HG02571 (cell line): ENCODE results near the gene LBHD1.
"Not testable (repeated sequence)": the region's sequence is repeated elsewhere in the genome, so short reads cannot be mapped to it uniquely, and the experiment has no call there.

ENCODE experiments used
- ATAC-seq: cut with Tn5 transposase; IDR thresholded peaks from one replicate; pipeline ENCODE4 v1.9.1; 2021; ENCODE audit warnings: mild to moderate bottlenecking, moderate library complexity; ENCODE audit not compliant: unreplicated experiment

The LBHD1 gene

DNA sequence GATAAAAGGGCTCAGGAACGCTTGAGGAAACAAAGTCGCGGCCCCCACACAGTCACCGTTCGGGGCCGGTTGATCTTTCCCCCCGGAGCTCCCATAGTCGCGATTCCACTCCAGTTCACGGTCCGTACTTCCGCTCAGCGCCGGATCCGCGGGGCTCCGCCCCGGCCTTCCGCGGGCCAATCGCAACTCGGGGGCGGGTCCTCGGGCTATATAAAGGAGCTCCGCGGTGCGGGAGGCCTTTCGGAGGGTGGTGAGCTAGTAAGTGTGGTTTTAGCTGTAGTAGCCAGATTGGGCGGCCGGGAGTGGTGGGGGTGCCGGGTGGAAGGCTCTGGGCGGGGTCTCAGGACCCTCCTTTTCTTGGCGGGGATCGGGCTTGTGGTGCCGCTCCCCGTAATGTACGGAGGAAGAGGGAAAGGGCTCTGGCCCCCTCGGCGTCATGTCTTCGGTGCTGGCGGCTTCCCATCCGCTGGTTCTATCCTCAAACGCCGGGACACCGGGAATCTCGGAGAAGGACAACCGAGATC is 6.9 kb downstream of the LBHD1 start, which contains the start of the genes C11orf98 and CSKMT:
C11orf98 (minus strand) TSS at position 136 of the 524 bp plus-strand sequence; CDS start at position 95, 41 bp downstream.
CSKMT (plus strand) TSS at position 238 of the 524 bp plus-strand sequence. CDS start 568 bp downstream, outside the sequence.
- ATAC-seq = peak; percentile 74

DNA sequence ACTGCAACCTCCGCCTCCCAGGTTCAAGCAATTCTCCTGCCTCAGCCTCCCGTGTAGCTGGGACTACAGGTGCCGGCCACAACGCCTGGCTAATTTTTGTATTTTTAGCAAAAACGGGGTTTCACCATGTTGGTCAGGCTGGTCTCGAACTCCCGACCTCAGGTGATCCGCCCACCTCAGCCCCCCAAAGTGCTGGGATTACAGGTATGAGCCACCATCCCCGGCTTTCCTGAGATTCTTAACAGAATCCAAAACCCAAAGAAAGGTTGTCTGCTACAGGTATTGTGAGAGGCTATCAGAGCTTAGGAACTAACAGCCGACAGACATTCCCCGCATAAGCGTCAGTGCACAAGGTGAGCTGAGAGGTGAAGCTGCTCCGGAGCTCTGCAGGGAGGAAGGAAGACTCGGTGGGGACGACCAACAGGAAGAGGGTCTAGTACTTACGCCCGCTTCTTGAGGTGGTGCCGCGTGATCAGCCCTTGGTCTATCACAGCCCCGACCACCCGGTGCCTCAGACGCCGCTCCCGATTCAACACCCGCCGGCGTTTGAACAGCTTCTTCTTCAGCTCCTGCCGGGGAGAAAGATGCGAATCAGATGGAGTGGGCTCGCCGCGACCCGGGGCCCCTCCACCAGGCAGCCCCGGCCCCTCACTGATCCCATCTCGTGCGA is 7.5 kb downstream of the LBHD1 start:
- peak; percentile 28 for ATAC-seq

DNA sequence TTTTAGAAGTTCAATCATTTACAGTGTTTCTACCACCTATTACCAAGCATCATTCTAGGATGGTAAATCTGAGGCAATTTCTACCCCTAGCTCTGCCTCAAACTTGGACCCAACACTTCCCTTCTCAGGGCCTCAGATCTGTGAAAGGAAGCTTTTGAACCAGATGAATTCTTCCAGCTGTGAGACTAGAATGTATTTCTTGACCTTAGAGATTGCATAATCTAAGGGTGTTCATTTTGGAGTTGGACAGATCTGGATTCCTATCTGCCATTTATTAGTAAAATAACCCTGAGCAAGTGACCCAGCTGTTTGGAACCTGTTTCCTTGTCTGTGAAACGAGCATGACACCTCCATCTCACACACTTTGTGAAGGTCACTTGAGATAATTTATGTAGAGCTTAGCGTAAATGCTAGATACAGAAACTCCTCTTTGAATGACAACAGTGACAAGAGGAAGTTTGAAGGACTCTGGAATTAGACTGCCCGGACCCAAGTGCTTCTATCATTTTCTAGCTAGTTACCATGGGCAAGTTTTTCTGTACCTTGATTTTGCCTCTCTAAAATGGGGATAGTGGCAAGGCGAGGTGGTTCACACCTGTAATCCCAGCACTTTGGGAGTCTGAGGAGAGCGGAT is 15.2 kb downstream of the LBHD1 start:
- ATAC-seq = no peak

DNA sequence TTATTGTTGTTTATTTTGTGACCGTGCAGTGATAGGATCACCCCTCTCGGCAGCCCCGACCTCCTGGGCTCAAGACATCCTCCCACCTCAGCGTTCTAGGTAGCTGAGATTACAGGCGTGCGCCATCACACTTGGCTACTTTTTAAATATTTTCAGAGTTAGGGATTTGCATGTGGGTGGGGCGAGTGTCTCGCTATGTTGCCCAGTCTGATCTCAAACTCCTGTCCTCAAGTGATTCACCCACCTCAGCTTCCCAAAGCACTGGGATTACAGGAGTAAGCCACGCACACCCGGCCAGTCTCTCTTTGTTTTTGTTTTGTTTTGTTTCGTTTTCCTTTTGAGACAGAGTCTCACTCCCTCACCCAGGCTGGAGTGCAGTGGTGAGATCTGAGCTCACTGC is 17.8 kb downstream of the LBHD1 start:
- no peak for ATAC-seq

DNA sequence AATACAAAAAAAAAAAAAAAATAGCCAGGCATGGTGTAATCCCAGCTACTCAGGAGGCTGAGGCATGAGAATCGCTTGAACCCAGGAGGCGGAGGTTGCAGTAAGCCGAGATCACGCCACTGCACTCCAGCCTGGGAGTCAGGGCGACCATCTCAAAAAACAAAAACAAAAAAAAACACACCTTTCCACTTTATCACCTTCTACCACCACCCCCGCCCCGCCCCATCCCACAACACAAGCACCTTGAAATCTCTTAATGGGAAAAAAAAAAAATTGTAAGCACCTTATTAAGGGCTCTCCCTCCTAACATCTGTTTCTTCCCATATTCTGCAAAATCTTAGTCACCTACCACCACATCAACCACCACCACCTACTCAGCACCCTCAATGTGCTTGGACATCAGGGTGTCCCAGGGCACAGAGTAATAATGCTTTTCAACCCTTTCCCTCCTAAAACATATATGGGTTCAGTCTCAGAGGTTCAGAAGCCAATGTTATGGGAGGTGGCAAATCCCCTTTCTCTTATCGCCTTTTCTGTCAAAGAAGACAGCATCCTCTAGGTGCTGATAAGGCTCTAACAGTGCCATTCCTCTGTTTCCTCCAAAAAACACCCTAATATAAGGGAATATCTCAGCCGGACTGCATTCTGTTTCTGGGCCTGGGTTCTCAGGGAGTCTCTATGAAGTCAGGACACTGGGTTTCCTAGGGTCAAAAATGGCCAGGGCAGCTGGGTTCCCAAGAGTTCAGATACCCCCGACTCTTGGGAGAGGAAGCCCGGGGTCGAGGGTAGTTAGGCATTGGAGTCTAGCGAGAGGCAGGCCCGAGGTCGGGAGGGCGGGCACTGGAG is 19.7 kb downstream of the LBHD1 start:
- ATAC-seq = no peak

GRCh38 chr11:62650283-62650682 is 21.8 kb downstream of the LBHD1 start:
- ATAC-seq = not testable (repeated sequence)

DNA sequence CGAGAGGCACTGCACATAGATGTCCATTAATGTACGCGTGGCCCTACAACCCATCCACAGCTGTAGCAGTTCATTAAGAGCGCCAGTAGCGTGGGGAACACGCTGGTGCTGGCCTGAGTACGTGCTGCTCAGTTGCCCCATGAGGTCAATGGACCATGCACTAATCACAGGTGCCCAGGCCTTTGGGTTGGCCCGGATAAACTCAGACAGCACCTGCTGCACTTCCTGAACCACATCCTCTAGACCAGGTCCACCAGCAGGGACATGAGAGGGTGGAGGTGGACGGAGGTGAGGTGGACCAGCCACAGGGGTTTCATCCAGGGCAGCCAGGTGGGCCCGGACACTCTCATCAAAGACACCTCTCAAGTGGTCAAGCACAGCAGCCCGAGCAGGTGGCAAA is 22.6 kb downstream of the LBHD1 start:
- no peak for ATAC-seq

DNA sequence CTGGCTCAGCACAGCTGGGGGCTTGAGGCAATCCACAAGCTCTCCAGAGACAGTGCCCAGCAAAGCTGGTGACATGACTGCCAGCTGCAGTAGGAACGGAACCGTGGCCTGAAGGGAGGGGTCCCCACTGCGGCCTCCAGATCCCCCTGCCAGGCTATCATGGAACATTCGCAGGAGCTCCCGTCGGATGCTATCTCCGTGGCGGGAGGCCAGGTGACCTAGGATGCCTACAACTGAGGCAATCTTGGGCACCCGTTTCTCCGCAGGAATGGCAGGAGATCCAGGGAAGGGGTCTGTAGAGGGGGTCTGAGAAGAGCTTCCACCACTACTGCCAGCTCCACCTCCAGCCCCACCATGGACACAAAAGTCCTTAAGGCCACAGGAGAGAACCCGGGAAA is 23.1 kb downstream of the LBHD1 start:
- no peak for ATAC-seq

DNA sequence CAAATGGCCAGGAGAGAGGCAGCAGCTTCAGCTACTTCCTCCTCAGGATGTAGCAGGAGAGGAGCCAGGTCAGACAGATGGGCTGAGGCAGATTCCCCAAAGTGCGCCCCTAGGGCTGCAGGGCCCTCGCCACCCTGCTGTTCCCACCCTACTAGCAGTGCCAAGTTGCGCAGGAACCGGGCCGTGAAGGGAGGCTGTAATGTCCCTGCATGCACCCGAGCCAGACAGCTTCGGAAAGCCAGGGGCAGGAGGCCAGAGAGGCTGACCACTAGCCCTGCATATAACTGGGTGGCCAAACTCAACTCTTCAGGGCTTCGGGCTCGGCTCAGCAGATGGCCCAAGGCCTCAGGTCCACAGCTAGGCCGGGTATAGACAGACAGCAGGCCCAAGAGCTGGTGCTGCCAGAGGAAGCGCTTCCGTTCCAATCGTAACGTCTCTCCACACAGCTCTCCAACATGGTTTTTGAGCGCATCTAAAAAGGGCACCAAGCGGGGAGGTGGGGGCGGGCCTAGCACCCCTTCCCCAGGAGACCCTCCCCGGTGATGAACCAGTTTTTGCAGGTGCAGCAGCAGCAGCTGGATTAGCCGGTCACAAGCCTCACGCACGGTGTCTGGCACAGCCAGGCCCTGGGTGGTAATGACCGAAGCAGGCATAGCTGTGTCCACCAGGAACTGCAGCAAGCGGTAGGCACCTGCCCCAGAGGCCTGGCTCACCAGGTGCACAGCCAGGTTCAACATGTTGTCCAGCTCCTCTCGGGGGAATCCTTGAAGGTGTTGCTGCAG is 23.7 kb downstream of the LBHD1 start:
- no peak for ATAC-seq

GRCh38 chr11:62647609-62648005 is 24.5 kb downstream of the LBHD1 start:
- ATAC-seq = no peak

GRCh38 chr11:62646825-62647608 is 25.1 kb downstream of the LBHD1 start:
- ATAC-seq = no peak

- peak; percentile 96 for ATAC-seq
Observed at GRCh38 chr11:62645946-62646824, 25.9 kb downstream of the LBHD1 start, which contains the start of gene GANAB. Gene GANAB, minus strand, starts transcription at chr11:62646613. Its CDS starts 14 bp downstream, at chr11:62646599.

DNA sequence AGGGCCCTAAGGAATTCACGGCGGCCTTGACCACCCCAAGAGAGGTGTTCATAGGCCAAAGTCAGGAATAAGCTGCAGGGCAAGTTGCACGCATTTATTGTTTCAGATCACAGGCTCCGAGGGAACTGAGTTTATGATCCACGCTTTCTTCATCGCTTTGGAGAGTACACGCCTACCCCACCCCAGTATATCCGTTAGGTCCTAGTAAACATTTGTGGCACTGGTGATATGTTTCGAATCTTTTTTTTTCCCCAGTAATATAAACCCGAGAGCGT is 26.5 kb downstream of the LBHD1 start:
- no peak for ATAC-seq

DNA sequence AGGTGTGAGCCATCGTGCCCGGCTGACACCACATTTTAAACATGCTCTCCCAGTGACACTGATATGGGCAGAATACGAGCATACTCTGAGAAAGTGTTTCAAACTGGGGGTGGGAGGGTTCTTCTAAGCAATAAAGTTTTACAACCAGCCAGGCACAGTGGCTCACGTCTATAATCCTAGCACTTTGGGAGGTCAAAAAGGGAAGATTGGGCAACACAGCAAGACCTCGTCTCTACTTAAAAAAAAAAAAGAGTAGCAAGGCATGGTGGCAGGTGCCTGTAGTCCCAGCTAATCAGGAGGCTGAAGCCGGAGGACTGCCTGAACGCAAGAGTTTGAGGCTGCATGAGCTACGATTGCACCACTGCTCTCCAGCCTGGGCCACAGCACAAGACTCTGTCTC is 27.8 kb downstream of the LBHD1 start:
- ATAC-seq = no peak

GRCh38 chr11:62632492-62632891 is 39.6 kb downstream of the LBHD1 start:
- ATAC-seq = no peak

GRCh38 chr11:62627713-62628112 is 44.4 kb downstream of the LBHD1 start:
- ATAC-seq = no peak

GRCh38 chr11:62622476-62623089 is 49.5 kb downstream of the LBHD1 start:
- ATAC-seq = no peak
